PC-3 (cell line): ENCODE measurements around the gene CTNNAL1. TPM values are rescaled to one million over a fixed set of nuclear protein-coding genes. Genes with fewer than 3 reads are reported as not detected.

ENCODE experiments used
- ATAC-seq: fragments of 200-7000 bp; cut with Tn5 transposase; 2 replicates; pipeline ENCODE4 v1.9.1; 2020; ENCODE audit warnings: mild to moderate bottlenecking, moderate library complexity
- BruUV-seq: library from RNA; stranded (reverse); fragments of 400-500 nt; replicated peaks from 2 replicates; lab custom pipeline; 2021; lab: Mats Ljungman, UMichigan
- CTCF ChIA-PET: fragments of 300-600 bp; sonication (Branson Sonifier 250); formaldehyde crosslinking; loops from one replicate; lab custom pipeline; 2022; ENCODE audit warnings: antibody characterized with exemption; lab: Charles Lee
- POLR2A ChIA-PET: fragments of 300-600 bp; sonication (Branson Sonifier 250); formaldehyde crosslinking; loops from one replicate; lab custom pipeline; 2022; ENCODE audit warnings: antibody characterized with exemption; ENCODE audit not compliant: unreplicated experiment; lab: Charles Lee
- DNase-seq: peaks from one replicate; pipeline ENCODE4 v3.0.0-alpha.2; 2015
- H2AFZ ChIP-seq: fragments of 300-600 bp; sonication (generic); 2 replicates; pipeline ENCODE4 v1.6.0; 2016; ENCODE audit warnings: antibody characterized with exemption, low read length
- H3F3A ChIP-seq: fragments of 300-600 bp; sonication (generic); one replicate; pipeline ENCODE4 v1.6.0; 2017; ENCODE audit warnings: antibody characterized with exemption, low read length, control low read depth, mild to moderate bottlenecking; ENCODE audit not compliant: unreplicated experiment
- H3K27ac ChIP-seq: fragments of 300-600 bp; sonication (generic); 2 replicates; pipeline ENCODE4 v1.5.1; 2016; ENCODE audit warnings: mild to moderate bottlenecking, low read length
- H3K27me3 ChIP-seq: fragments of 300-600 bp; sonication (generic); 2 replicates; pipeline ENCODE4 v1.6.1; 2016; ENCODE audit warnings: low read length, mixed read lengths
- H3K36me3 ChIP-seq: fragments of 300-600 bp; sonication (generic); 2 replicates; pipeline ENCODE4 v1.6.1; 2016; ENCODE audit warnings: low read depth, mixed run types, low read length, mixed read lengths
- H3K4me1 ChIP-seq: fragments of 300-600 bp; sonication (generic); 2 replicates; pipeline ENCODE4 v1.5.1; 2016; ENCODE audit warnings: low read length; ENCODE audit not compliant: insufficient read depth
- H3K4me2 ChIP-seq: fragments of 300-600 bp; sonication (generic); 2 replicates; pipeline ENCODE4 v1.6.0; 2016; ENCODE audit warnings: low read length
- H3K4me3 ChIP-seq: fragments of 300-600 bp; sonication (generic); 2 replicates; pipeline ENCODE4 v1.5.1; 2016; ENCODE audit warnings: mild to moderate bottlenecking, low read length, mixed read lengths
- H3K79me2 ChIP-seq: fragments of 300-600 bp; sonication (generic); 2 replicates; pipeline ENCODE4 v1.6.1; 2017; ENCODE audit warnings: low read length, mixed read lengths
- H3K9ac ChIP-seq: fragments of 300-600 bp; sonication (generic); 2 replicates; pipeline ENCODE4 v1.6.0; 2016; ENCODE audit warnings: mild to moderate bottlenecking, low read length
- H3K9me2 ChIP-seq: fragments of 300-600 bp; sonication (generic); replicated peaks from 2 replicates; pipeline ENCODE4 v1.6.1; 2016; ENCODE audit warnings: mixed run types, low read length, mixed read lengths
- H3K9me3 ChIP-seq: fragments of 300-600 bp; sonication (generic); 2 replicates; pipeline ENCODE4 v1.6.1; 2016; ENCODE audit warnings: low read length, mixed read lengths
- H4K20me1 ChIP-seq: fragments of 300-600 bp; sonication (generic); 2 replicates; pipeline ENCODE4 v1.6.1; 2016; ENCODE audit warnings: low read length, mixed read lengths
- EZH2 ChIP-seq: fragments of 300-600 bp; sonication (generic); IDR thresholded peaks from one replicate; pipeline ENCODE4 v1.6.1; 2017; ENCODE audit warnings: antibody characterized with exemption, mild to moderate bottlenecking, low read length; ENCODE audit not compliant: unreplicated experiment
- EZH2phosphoT487 ChIP-seq: fragments of 300-600 bp; sonication (generic); IDR thresholded peaks from 2 replicates; pipeline ENCODE4 v1.6.1; 2018; ENCODE audit warnings: mild to moderate bottlenecking, antibody characterized with exemption, low read length, borderline replicate concordance
- intact Hi-C: fragments of 100-400 bp; cut with micrococcal nuclease; formaldehyde crosslinking; loops from 2 replicates; pipeline ENCODE4 v1.9.0; 2023
- total RNA-seq: library from RNA; depleted of rRNA; stranded (reverse); fragments of >200 nt; gene quantifications from 2 replicates; pipeline ENCODE4 v1.2.3, GENCODE V29; 2014
- TF ChIP-seq, protein P1 (sequence below): fragments of 300-600 bp; sonication (generic); conservative IDR thresholded peaks from 2 replicates; pipeline ENCODE4 v1.5.1; 2017; ENCODE audit warnings: antibody characterized with exemption, low read depth, mild to moderate bottlenecking, low read length

CTNNAL1 gene
- total RNA-seq, 1 experiment from 2014 or later: 97.7 TPM

DNA sequence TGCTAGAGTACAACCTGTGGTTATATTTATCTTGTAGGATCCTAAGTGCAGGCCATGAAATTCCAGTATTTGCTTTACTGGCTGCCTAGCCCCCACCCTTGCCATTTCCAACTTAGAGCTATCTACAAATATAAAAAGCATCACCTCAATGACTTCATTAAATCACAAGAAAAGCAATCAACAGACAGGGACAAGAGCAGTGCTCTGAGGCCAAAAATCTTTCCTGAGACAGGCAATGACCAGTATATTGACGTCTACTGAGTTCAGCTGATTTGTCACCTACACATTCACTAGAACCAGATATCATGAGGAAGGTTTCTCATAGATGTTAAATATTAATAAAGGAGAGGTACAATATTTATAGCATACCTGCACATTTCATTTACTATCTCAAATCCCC is 38.4 kb upstream of the CTNNAL1 start:
- Histone ChIP-seq H3K4me2 (no peak overlapping the region), H3K79me2 (no peaks in the 10 kb centered on the region), H3K9me2 (no peaks in the 10 kb centered on the region), H3K9ac (no peak overlapping the region), H3K27ac (no peak overlapping the region), H2AFZ (no peak overlapping the region), H3K36me3 (peaks cover 19% of the 10 kb centered on the region), H3K4me3 (no peak overlapping the region), H3K9me3 (no peaks in the 10 kb centered on the region), H3K4me1 (no peaks in the 10 kb centered on the region), H3K27me3 (no peaks in the 10 kb centered on the region), H3F3A (no peaks in the 10 kb centered on the region), H4K20me1 (no peaks in the 10 kb centered on the region)
- ChIA-PET CTCF (no interaction called here), POLR2A (no interaction called here)
- no TSS peak for BruUV-seq
- TF ChIP-seq EZH2 (no peak), EZH2phosphoT487 (no peak)
- TF ChIP-seq, protein P1, sequence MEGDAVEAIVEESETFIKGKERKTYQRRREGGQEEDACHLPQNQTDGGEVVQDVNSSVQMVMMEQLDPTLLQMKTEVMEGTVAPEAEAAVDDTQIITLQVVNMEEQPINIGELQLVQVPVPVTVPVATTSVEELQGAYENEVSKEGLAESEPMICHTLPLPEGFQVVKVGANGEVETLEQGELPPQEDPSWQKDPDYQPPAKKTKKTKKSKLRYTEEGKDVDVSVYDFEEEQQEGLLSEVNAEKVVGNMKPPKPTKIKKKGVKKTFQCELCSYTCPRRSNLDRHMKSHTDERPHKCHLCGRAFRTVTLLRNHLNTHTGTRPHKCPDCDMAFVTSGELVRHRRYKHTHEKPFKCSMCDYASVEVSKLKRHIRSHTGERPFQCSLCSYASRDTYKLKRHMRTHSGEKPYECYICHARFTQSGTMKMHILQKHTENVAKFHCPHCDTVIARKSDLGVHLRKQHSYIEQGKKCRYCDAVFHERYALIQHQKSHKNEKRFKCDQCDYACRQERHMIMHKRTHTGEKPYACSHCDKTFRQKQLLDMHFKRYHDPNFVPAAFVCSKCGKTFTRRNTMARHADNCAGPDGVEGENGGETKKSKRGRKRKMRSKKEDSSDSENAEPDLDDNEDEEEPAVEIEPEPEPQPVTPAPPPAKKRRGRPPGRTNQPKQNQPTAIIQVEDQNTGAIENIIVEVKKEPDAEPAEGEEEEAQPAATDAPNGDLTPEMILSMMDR: no peak
- ATAC-seq (no peak), DNase-seq (no peak)
- intact Hi-C loops: no loop called here

GRCh38 chr9:109050444-109050843 is 37.1 kb upstream of the CTNNAL1 start:
- BruUV-seq: no TSS peak
- Histone ChIP-seq H3K4me1 (no peaks in the 10 kb centered on the region), H3K4me3 (no peak overlapping the region), H3K9me3 (no peaks in the 10 kb centered on the region), H3K4me2 (no peak overlapping the region), H3F3A (no peaks in the 10 kb centered on the region), H3K27ac (no peak overlapping the region), H3K27me3 (no peaks in the 10 kb centered on the region), H3K9me2 (no peaks in the 10 kb centered on the region), H3K9ac (no peak overlapping the region), H2AFZ (no peak overlapping the region), H3K36me3 (peaks cover 26% of the 10 kb centered on the region), H4K20me1 (no peaks in the 10 kb centered on the region), H3K79me2 (no peaks in the 10 kb centered on the region)
- ChIA-PET POLR2A (no interaction called here), CTCF (no interaction called here)
- ATAC-seq (no peak), DNase-seq (no peak)
- TF ChIP-seq, protein P1: no peak
- intact Hi-C loops: no loop called here

DNA sequence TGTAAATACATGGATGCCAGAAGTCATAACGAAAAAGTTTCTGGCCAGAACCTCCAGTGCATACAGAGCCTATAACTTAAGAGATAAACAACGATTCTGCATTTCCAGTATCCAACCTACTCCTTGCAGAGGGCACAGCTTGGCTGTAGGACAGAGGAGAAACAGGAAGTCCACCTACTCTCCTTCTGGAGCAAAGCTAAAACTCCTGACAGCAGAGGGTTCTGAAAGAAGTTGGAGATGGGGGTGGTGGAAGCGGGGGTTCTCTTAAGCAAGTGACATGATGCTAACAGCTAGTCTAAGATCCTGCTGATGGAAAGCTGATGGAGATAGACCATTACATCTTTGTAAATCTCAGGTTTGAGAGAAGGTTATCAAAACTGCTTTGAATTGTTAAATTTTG is 35.5 kb upstream of the CTNNAL1 start:
- Histone ChIP-seq H3K36me3 (peaks cover 24% of the 10 kb centered on the region), H3F3A (no peaks in the 10 kb centered on the region), H2AFZ (no peak overlapping the region), H3K4me3 (no peak overlapping the region), H3K79me2 (no peaks in the 10 kb centered on the region), H3K27me3 (no peaks in the 10 kb centered on the region), H4K20me1 (no peaks in the 10 kb centered on the region), H3K9me2 (no peaks in the 10 kb centered on the region), H3K4me1 (peaks cover 7% of the 10 kb centered on the region; the same call in 1 of the 2 replicates), H3K9me3 (no peaks in the 10 kb centered on the region), H3K4me2 (no peak overlapping the region), H3K27ac (no peak overlapping the region), H3K9ac (no peak overlapping the region)
- TF ChIP-seq EZH2: no peak
- TF ChIP-seq, protein P1: no peak
- no peak for TF ChIP-seq EZH2phosphoT487
- ChIA-PET POLR2A (no interaction called here), CTCF (no interaction called here)
- ATAC-seq (no peak), DNase-seq (no peak)
- intact Hi-C loops: no loop called here
- no TSS peak for BruUV-seq
